GM18873 (cell line): Measurements from ENCODE around the gene MYO1D.
"Not testable (repeated sequence)": the region's sequence is repeated elsewhere in the genome, so short reads cannot be mapped to it uniquely, and the experiment has no call there.

Source experiments
- ATAC-seq: cut with Tn5 transposase; IDR thresholded peaks from one replicate; pipeline ENCODE4 v1.9.1; 2021; ENCODE audit warnings: mild to moderate bottlenecking, moderate library complexity, moderate number of reproducible peaks; ENCODE audit not compliant: unreplicated experiment, low FRiP score

The MYO1D gene

DNA sequence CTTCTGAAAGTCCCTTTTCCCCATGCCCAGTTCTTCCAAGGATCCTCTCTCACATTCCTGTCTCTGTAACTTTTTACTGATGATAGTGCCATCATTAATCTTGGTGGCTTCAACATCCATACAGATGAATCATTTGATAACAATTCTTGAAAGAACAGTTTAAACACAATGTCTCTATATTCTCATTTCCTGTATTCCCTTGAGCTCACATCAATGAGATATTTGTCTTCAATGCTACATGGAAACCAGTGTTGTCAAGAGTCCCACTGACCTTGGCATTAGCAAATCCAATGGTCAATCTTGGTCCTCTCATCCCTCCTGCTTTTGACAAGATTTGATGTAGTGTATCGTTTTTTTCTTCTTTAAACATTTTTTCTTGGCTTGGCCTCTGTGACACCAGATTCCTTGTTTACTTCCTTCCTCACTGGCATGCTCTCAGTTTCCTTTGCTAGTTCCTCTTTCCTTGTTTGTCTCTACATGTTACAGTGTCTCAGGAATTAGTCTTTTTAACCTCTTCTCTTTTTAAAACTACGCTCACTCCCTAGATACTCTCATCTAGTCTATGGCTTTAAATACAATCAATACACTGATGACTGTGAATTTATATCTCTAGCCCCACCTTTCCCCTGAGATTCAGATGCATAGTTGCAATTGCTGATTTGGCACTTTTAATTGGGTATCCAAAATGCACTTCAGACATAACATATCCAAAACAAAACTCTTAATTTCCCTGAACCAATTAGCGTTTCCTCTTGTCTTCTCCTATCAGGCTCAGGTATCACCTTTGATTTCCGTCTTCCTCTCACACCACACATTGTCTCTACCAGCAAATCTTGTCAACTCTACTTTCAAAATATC is 134.0 kb downstream of the MYO1D start:
- ATAC-seq, result no peak

GRCh38 chr17:32741381-32741780 is 135.5 kb downstream of the MYO1D start:
- ATAC-seq, result no peak

GRCh38 chr17:32739722-32740121 is 137.2 kb downstream of the MYO1D start:
- ATAC-seq, result no peak

GRCh38 chr17:32739151-32739550 is 137.8 kb downstream of the MYO1D start:
- ATAC-seq, result not testable (repeated sequence)

GRCh38 chr17:32733401-32733800 is 143.5 kb downstream of the MYO1D start:
- ATAC-seq, result no peak

DNA sequence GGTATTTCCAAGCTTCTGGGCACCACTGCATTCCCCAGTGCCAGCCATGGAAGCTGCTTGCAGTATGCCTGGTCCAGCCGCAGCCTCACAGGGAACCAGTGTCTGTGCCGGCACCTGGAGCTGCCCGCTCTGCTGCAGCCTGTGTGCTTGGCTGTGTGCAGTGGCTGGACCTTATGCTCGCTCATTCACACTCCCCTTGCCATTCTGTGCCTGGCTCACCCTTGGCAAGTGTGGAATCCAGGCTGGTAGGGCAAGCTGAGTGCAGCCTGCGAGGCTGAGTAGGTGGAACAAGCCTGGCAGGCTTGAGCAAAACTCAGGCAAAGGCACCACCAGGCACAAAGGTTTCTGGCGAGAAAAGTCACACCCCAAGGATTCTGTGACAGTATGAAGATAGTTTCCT is 144.0 kb downstream of the MYO1D start:
- ATAC-seq, result no peak

DNA sequence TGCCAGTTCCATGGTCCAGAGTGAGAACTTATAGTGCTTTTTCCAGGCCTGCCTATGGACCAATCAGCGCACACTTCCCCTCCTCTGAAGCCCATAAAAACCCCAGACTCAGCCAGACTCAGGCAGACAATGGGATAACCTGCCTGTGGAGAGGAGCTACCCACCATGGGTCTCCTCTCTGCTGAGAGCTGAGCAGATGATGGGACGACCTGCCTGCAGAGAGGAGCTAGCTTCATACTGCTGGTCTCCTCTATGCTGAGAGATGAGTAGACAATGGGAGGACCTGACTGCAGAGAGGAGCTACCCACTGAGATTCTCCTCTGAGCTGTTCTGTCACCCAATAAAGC is 144.7 kb downstream of the MYO1D start:
- no peak for ATAC-seq

- no peak for ATAC-seq
These were observed 145.2 kb downstream of the MYO1D start for GRCh38 chr17:32731556-32732295.

GRCh38 chr17:32727681-32728080 is 149.2 kb downstream of the MYO1D start:
- no peak for ATAC-seq

GRCh38 chr17:32725697-32726096 is 151.2 kb downstream of the MYO1D start:
- no peak for ATAC-seq

GRCh38 chr17:32723310-32723955 is 153.5 kb downstream of the MYO1D start:
- ATAC-seq, result no peak

GRCh38 chr17:32722733-32723132 is 154.2 kb downstream of the MYO1D start:
- ATAC-seq, result no peak

DNA sequence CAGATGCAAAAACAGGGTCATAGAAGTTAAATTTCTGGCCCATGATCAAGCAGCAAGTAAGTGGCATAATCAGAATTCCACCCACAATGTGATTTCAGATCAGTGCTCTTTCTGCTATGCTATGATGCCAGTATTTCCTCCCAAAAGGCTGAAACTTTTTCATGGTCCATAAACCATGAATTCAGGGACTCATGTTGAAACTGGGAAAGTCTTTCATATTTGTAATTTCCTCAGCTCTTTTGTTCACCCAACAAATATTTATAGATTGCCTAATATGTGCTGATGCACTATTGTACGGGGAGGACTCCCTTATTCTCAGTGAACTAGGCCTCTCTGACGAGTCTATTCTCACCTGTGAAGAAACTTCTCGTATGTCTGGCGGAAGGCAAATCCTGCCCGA is 156.3 kb downstream of the MYO1D start:
- no peak for ATAC-seq

DNA sequence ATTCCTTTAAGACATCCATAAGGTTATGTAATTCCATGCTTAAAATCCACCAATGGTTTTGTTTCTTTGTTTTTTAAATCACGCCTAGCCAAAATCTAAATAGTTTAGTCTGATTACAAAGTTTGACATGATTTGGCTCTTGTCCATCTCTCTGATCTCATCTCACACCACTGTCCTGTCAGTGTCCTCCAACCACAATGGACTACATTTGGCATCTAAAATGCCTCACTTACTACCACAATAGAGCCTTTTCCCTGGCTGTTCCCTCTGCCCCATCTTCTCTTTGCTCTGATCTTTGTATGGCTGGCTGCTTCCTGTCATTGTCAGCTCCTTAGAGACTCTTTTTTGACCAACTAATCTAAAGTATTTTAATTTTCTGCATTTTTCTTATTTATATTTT is 157.2 kb downstream of the MYO1D start:
- no peak for ATAC-seq

DNA sequence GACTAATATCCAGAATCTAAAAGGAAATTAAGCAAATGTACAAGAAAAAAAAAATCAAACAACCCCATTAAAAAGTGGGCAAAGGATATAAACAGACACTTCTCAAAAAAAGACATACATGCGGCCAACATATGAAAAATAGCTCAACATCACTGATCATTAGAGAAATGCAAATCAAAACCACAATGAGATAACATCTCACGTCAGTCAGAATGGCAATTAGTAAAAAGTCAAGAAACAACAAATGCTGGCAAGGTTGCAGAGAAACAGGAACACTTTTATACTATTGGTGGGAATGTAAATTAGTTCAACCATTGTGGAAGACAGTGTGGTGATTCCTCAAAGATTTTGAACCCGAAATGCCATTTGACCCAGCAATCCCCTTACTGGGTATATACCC is 162.0 kb downstream of the MYO1D start:
- ATAC-seq, result not testable (repeated sequence)

GRCh38 chr17:32714206-32714605 is 162.7 kb downstream of the MYO1D start:
- ATAC-seq, result not testable (repeated sequence)

GRCh38 chr17:32713081-32713480 is 163.8 kb downstream of the MYO1D start:
- no peak for ATAC-seq

- ATAC-seq, result no peak
These were observed 167.4 kb downstream of the MYO1D start for GRCh38 chr17:32709562-32709961.

DNA sequence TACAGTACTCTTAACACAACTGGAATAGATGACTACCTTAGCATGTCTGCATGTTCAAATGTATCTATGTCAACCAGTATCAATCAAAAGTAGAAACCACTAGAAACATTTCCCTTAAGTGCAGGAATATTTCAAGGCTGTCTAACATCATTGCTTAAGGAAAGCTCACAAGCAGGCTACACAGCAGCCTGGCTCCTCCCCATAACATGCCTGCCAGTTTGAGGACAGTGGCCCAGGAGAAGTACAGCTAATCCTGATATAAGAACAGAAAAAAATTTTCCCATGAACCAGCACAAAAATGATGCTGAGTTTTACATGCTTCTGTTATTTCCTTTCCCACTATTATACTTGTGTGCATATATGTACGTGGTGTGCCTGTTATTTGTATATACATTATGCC is 175.1 kb downstream of the MYO1D start:
- no peak for ATAC-seq

DNA sequence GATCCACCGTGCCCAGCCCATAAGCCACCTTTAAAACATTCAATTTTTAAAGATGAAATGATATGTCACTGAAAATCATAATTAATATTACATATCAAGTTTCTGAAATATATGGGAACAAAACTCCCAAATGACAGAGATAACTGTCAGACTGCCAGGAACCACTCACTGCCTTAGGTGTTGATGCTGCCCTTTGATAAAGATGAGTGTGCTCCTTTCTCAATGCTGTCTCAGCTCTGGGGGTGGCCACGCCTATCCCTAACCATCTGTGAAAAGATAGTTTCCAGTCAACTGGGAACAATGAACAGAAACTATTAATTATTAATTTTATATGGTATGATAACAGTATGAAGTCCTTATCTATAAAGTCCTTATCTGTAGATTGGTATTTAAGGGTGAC is 177.7 kb downstream of the MYO1D start:
- ATAC-seq, result no peak
